ENCODE results near the gene BLMH.

DNA sequence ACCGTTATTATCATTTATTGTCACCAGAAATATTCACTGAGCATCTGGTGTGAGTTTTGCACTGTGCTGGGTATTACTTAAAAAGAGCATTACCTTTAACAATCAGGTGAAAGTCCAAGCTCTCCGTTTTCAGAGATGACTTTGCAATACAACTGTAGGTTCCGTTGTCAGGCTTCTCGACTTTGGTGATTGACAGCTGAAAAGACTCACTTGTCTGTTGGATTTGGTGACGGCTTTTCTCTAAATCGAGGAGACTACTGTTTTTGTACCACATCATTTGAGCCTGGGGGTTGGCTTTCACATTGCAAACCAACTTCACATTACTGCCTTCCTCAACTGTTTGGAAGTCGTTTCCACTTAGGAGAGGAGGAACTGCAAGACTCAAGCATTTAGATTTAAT is 33.0 kb upstream of the BLMH start:
- TF ChIP-seq, protein P1, sequence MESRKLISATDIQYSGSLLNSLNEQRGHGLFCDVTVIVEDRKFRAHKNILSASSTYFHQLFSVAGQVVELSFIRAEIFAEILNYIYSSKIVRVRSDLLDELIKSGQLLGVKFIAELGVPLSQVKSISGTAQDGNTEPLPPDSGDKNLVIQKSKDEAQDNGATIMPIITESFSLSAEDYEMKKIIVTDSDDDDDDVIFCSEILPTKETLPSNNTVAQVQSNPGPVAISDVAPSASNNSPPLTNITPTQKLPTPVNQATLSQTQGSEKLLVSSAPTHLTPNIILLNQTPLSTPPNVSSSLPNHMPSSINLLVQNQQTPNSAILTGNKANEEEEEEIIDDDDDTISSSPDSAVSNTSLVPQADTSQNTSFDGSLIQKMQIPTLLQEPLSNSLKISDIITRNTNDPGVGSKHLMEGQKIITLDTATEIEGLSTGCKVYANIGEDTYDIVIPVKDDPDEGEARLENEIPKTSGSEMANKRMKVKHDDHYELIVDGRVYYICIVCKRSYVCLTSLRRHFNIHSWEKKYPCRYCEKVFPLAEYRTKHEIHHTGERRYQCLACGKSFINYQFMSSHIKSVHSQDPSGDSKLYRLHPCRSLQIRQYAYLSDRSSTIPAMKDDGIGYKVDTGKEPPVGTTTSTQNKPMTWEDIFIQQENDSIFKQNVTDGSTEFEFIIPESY (IDR thresholded peaks at IDR 0.05) = no peak
- TF ChIP-seq SIN3A (IDR thresholded peaks at IDR 0.05; ENCODE audit: low read depth, low read length) = no peak
- no peak for TF ChIP-seq EP300 (IDR thresholded peaks at IDR 0.05; ENCODE audit: borderline replicate concordance in 1 of 2, control insufficient read depth in 1 of 2, low read depth in 2 of 2, low read length in 2 of 2)
- no peak for TF ChIP-seq POLR2AphosphoS2 (IDR thresholded peaks at IDR 0.05; ENCODE audit: low read depth, low read length)
- no peak for TF ChIP-seq SMAD5 (IDR thresholded peaks at IDR 0.05; ENCODE audit: low read depth)
- TF ChIP-seq YY1 (IDR thresholded peaks at IDR 0.05; ENCODE audit: low read depth, low read length) = no peak
- no peak for TF ChIP-seq POLR2A (IDR thresholded peaks at IDR 0.05; ENCODE audit: low read depth, low read length)
- TF ChIP-seq, protein P2, sequence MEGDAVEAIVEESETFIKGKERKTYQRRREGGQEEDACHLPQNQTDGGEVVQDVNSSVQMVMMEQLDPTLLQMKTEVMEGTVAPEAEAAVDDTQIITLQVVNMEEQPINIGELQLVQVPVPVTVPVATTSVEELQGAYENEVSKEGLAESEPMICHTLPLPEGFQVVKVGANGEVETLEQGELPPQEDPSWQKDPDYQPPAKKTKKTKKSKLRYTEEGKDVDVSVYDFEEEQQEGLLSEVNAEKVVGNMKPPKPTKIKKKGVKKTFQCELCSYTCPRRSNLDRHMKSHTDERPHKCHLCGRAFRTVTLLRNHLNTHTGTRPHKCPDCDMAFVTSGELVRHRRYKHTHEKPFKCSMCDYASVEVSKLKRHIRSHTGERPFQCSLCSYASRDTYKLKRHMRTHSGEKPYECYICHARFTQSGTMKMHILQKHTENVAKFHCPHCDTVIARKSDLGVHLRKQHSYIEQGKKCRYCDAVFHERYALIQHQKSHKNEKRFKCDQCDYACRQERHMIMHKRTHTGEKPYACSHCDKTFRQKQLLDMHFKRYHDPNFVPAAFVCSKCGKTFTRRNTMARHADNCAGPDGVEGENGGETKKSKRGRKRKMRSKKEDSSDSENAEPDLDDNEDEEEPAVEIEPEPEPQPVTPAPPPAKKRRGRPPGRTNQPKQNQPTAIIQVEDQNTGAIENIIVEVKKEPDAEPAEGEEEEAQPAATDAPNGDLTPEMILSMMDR (IDR thresholded peaks at IDR 0.05 in 2 of 3, conservative IDR thresholded peaks at IDR 0.05 in 1 of 3; ENCODE audit: control insufficient read depth in 2 of 3, extremely low read depth in 1 of 3, insufficient read depth in 1 of 3, low read depth in 3 of 3, low read length in 3 of 3) = no peak
- TF ChIP-seq IKZF1 (conservative IDR thresholded peaks at IDR 0.05) = no peak
- no peak for TF ChIP-seq ZNF207 (IDR thresholded peaks at IDR 0.05; ENCODE audit: borderline replicate concordance)
- no peak for TF ChIP-seq POLR2AphosphoS5 (IDR thresholded peaks at IDR 0.05; ENCODE audit: low read length)
- TF ChIP-seq SUZ12 (IDR thresholded peaks at IDR 0.05; ENCODE audit: unreplicated experiment) = no peak
- no peak for TF ChIP-seq E2F4 (IDR thresholded peaks at IDR 0.05; ENCODE audit: low read depth, low read length)
- TF ChIP-seq CHD1 (IDR thresholded peaks at IDR 0.05; ENCODE audit: low read depth, low read length) = no peak

Measured in GM12878 (cell line).